GM21367 (cell line): ENCODE measurements around the gene GRIK1.

ENCODE experiments used
- ATAC-seq: cut with Tn5 transposase; IDR thresholded peaks from one replicate; pipeline ENCODE4 v1.9.1; 2021; ENCODE audit not compliant: unreplicated experiment

The GRIK1 gene

GRCh38 chr21:29549614-29550013, 390.2 kb downstream of the GRIK1 start:
- ATAC-seq: no peak

GRCh38 chr21:29547998-29548397, 391.8 kb downstream of the GRIK1 start:
- no peak for ATAC-seq

- no peak for ATAC-seq
Measured at GRCh38 chr21:29546071-29546470, 393.7 kb downstream of the GRIK1 start.

GRCh38 chr21:29540289-29540688, 399.5 kb downstream of the GRIK1 start:
- no peak for ATAC-seq

GRCh38 chr21:29538115-29538514, 401.7 kb downstream of the GRIK1 start:
- no peak for ATAC-seq

- no peak for ATAC-seq
Measured at GRCh38 chr21:29534448-29534847, 405.3 kb downstream of the GRIK1 start.

GRCh38 chr21:29529139-29529538, 410.7 kb downstream of the GRIK1 start:
- ATAC-seq: no peak

- ATAC-seq: no peak
Measured at GRCh38 chr21:29526545-29526944, 413.3 kb downstream of the GRIK1 start.

- no peak for ATAC-seq
Measured at GRCh38 chr21:29524055-29524454, 415.7 kb downstream of the GRIK1 start.

- no peak for ATAC-seq
Measured at GRCh38 chr21:29523646-29524045, 416.1 kb downstream of the GRIK1 start.

GRCh38 chr21:29521872-29522271, 417.9 kb downstream of the GRIK1 start:
- ATAC-seq: no peak

- no peak for ATAC-seq
Measured at GRCh38 chr21:29520171-29520570, 419.6 kb downstream of the GRIK1 start.

- ATAC-seq: no peak
Measured at GRCh38 chr21:29514652-29515247, 425.0 kb downstream of the GRIK1 start.

- ATAC-seq: no peak
Measured at GRCh38 chr21:29513535-29513934, 426.3 kb downstream of the GRIK1 start.

GRCh38 chr21:29511096-29511495, 428.7 kb downstream of the GRIK1 start:
- no peak for ATAC-seq

- ATAC-seq: no peak
Measured at GRCh38 chr21:29509121-29509520, 430.7 kb downstream of the GRIK1 start.

GRCh38 chr21:29508301-29508700, 431.5 kb downstream of the GRIK1 start:
- no peak for ATAC-seq

- no peak for ATAC-seq
Measured at GRCh38 chr21:29506947-29507346, 432.8 kb downstream of the GRIK1 start.

GRCh38 chr21:29506214-29506613, 433.6 kb downstream of the GRIK1 start:
- no peak for ATAC-seq

GRCh38 chr21:29504751-29505321, 435.0 kb downstream of the GRIK1 start:
- ATAC-seq: no peak

- ATAC-seq: no peak
Measured at GRCh38 chr21:29501451-29501850, 438.3 kb downstream of the GRIK1 start.

GRCh38 chr21:29499734-29500343, 440.0 kb downstream of the GRIK1 start:
- ATAC-seq: no peak

GRCh38 chr21:29499229-29499628, 440.6 kb downstream of the GRIK1 start:
- ATAC-seq: no peak
